ENCODE results near the gene COL2A1. TPM values are rescaled to one million over a fixed set of nuclear protein-coding genes. Genes with fewer than 3 reads are reported as not detected.

Gene COL2A1
- total and polyA plus RNA-seq, 8 donors: 2.2 to 14.5 (median 6.8) TPM; not detected in 2

GRCh38 chr12:47947341-47947740, 56.9 kb downstream of the COL2A1 start:
- intact Hi-C loops (cut with DNase I; ENCODE audit: low total_unique reads): loop anchor here (10.0 kb wide), 1 partner anchor 217 kb away; no protein-coding TSS in a partner anchor
- H3K27me3 ChIP-seq: peaks cover 0 to 13% (median 7%) of the 10 kb centered on the region in 3 donors
- H3K9me3 ChIP-seq: no peaks in the 10 kb centered on the region
- peaks cover 4 to 25% (median 16%) of the 10 kb centered on the region in 4 donors for H3K4me1 ChIP-seq
- no peak overlapping the region for H3K27ac ChIP-seq
- H3K4me3 ChIP-seq: no peak overlapping the region
- 63 to 83% (median 74%) methylated on average over 12 of the region's 12 CpGs for whole genome bisulfite sequencing, 5 donors
- DNase-seq: peak in 1 of 2 donors; percentile 47
- H3K36me3 ChIP-seq: no peaks in the 10 kb centered on the region
- no peak for TF ChIP-seq EP300 (IDR thresholded peaks at IDR 0.05)
- TF ChIP-seq POLR2AphosphoS5 (IDR thresholded peaks at IDR 0.05): no peak
- no peak for TF ChIP-seq POLR2A (IDR thresholded peaks at IDR 0.05)
- no peak for TF ChIP-seq CTCF (IDR thresholded peaks at IDR 0.05)

GRCh38 chr12:47946413-47947323, 57.6 kb downstream of the COL2A1 start:
- H3K36me3 ChIP-seq: no peaks in the 10 kb centered on the region
- peaks cover 4 to 32% (median 22%) of the 10 kb centered on the region in 4 donors for H3K4me1 ChIP-seq
- no peak overlapping the region for H3K4me3 ChIP-seq
- no peak for DNase-seq
- WGBS, 5 donors: 65 to 72% (median 68%) methylated on average over 27 of the region's 27 CpGs
- H3K27ac ChIP-seq: no peak overlapping the region
- no peaks in the 10 kb centered on the region for H3K9me3 ChIP-seq
- intact Hi-C loops (cut with DNase I; ENCODE audit: low total_unique reads): loop anchor here (10.0 kb wide), 1 partner anchor 218 kb away; no protein-coding TSS in a partner anchor
- H3K27me3 ChIP-seq: peaks cover 2 to 20% (median 14%) of the 10 kb centered on the region in 3 donors
- TF ChIP-seq POLR2A (IDR thresholded peaks at IDR 0.05) (no peak), EP300 (IDR thresholded peaks at IDR 0.05) (no peak), POLR2AphosphoS5 (IDR thresholded peaks at IDR 0.05) (no peak), CTCF (IDR thresholded peaks at IDR 0.05) (no peak)

GRCh38 chr12:47945341-47945728, 58.9 kb downstream of the COL2A1 start:
- H3K36me3 ChIP-seq: no peaks in the 10 kb centered on the region
- intact Hi-C loops (cut with DNase I; ENCODE audit: low total_unique reads): loop anchor here (10.0 kb wide), 1 partner anchor 219 kb away; no protein-coding TSS in a partner anchor
- no peak overlapping the region for H3K27ac ChIP-seq
- H3K27me3 ChIP-seq: peaks cover 2 to 31% (median 18%) of the 10 kb centered on the region in 3 donors
- WGBS, 5 donors: 43 to 59% (median 52%) methylated on average over 1 of the region's 1 CpG
- no peaks in the 10 kb centered on the region for H3K9me3 ChIP-seq
- TF ChIP-seq EP300 (IDR thresholded peaks at IDR 0.05): no peak
- no peak for TF ChIP-seq POLR2AphosphoS5 (IDR thresholded peaks at IDR 0.05)
- TF ChIP-seq CTCF (IDR thresholded peaks at IDR 0.05): no peak
- TF ChIP-seq POLR2A (IDR thresholded peaks at IDR 0.05): no peak
- H3K4me1 ChIP-seq: peaks cover 4 to 33% (median 22%) of the 10 kb centered on the region in 4 donors
- no peak for DNase-seq
- H3K4me3 ChIP-seq: no peak overlapping the region

GRCh38 chr12:47944685-47945340, 59.5 kb downstream of the COL2A1 start:
- H3K36me3 ChIP-seq: no peaks in the 10 kb centered on the region
- H3K27ac ChIP-seq: no peak overlapping the region
- TF ChIP-seq POLR2A (IDR thresholded peaks at IDR 0.05): no peak
- no peak for TF ChIP-seq CTCF (IDR thresholded peaks at IDR 0.05)
- TF ChIP-seq EP300 (IDR thresholded peaks at IDR 0.05): no peak
- no peak for TF ChIP-seq POLR2AphosphoS5 (IDR thresholded peaks at IDR 0.05)
- intact Hi-C loops (cut with DNase I; ENCODE audit: low total_unique reads): loop anchor here (10.0 kb wide), 1 partner anchor 220 kb away; no protein-coding TSS in a partner anchor
- WGBS, 5 donors: 78 to 88% (median 80%) methylated on average over 6 of the region's 6 CpGs
- H3K9me3 ChIP-seq: no peaks in the 10 kb centered on the region
- peaks cover 4 to 33% (median 22%) of the 10 kb centered on the region in 4 donors for H3K4me1 ChIP-seq
- no peak for DNase-seq
- peaks cover 2 to 31% (median 18%) of the 10 kb centered on the region in 3 donors for H3K27me3 ChIP-seq
- H3K4me3 ChIP-seq: no peak overlapping the region

All from stomach (tissue), 9 donors.